UCSD-AML1 (cell line): ENCODE data around the gene CIDEA.
A peak's percentile ranks its signal among the peaks of the same experiment; 100 is the strongest.
"Not testable (repeated sequence)": the region's sequence is repeated elsewhere in the genome, so short reads cannot be mapped to it uniquely, and the experiment has no call there.

ENCODE experiments used
- DNase-seq: peaks from one replicate; lab custom pipeline; 2025; ENCODE audit not compliant: unreplicated experiment; lab: John Stamatoyannopoulos, UW

The CIDEA gene

GRCh38 chr18:12238826-12239225 lies 15.3 kb upstream of the CIDEA start:
- no peak for DNase-seq

GRCh38 chr18:12239431-12239830 lies 14.7 kb upstream of the CIDEA start:
- no peak for DNase-seq

GRCh38 chr18:12242658-12243260 lies 11.4 kb upstream of the CIDEA start:
- no peak for DNase-seq

GRCh38 chr18:12243272-12243671 lies 10.9 kb upstream of the CIDEA start:
- not testable (repeated sequence) for DNase-seq

GRCh38 chr18:12245793-12246135 lies 8.4 kb upstream of the CIDEA start:
- no peak for DNase-seq

GRCh38 chr18:12246849-12247808 lies 7.0 kb upstream of the CIDEA start:
- DNase-seq, result no peak

- no peak for DNase-seq
Observed at GRCh38 chr18:12247946-12248345, 6.2 kb upstream of the CIDEA start.

DNA sequence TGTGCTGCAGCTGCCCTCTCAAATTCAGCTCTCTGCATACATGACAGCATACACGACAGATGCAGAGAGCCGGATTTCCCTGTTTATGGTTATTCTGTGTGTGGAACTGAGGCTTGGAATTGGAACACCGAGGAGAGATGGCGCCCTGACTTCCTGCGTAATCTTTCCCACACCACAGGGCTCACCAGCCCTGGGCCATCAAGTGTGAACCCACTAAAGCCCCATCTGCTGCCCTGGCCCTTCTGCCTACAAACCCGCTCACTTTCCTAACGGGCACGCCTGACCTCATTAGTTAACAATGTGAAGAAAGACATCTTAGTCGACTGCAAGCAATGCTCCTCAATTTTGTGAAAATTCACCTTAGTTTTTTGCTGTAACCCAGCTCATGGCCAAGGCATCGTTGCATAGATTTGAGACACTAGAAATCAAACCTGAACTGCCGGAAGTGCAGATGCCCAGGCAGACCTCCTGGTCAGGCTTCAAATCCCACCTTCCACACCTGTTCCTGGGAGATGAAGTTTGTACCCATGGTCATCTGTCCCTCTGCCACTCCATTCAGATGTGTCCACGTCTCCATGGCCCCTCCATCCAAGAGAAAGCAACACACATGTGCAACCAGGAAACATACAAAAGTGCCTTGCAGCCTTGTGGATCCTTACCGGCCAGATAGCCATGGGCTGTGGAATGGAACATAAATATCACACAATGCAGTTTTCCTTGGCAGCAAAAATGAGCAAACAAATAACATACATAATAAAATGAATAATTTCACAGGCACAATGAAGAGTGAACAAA lies 5.0 kb upstream of the CIDEA start:
- no peak for DNase-seq

DNA sequence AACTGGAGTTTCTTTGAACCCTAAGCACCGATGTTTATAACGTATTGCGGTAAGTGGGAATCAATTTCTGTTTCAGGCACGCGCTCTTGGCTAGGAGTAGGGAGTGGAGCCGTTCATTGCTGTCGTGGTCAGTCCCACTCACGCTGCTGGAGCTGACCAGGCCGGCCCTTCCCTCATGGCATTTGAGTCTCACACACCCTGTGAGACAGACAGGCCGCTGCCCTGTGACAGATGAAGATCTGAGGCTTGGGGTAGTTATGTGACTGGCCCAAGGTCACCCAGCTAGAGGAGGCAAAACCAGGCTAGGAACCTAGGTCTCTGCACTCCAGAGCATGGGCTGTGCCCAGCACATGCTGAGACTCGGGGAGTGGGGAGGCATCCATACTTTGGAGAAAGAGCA lies 2.9 kb upstream of the CIDEA start:
- DNase-seq, result no peak

DNA sequence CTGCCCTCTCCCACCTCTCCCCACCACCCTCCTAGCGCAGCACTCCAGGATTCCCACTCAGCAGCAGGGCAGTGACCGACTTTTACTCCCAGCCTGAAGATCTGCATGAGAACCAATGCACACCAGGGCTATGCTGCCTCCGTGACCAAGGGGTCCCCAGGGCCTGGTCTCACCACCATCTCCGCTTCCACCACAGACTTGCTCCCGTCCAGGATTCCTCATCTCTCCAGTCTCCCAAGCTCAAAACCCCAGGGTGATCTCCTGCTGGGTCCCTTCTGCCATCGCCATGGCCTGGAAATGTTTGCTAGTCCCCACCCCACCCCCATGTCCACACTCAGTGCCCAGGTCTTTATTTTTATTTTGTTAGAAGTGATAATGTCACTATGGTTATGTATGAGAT lies 2.1 kb upstream of the CIDEA start:
- no peak for DNase-seq

GRCh38 chr18:12253027-12253426 lies 1.1 kb upstream of the CIDEA start:
- DNase-seq, result no peak

- peak; percentile 32 for DNase-seq
Observed at GRCh38 chr18:12253663-12254135, 462 bp upstream of the CIDEA start.

GRCh38 chr18:12254820-12255511 lies 805 bp downstream of the CIDEA start:
- no peak for DNase-seq

DNA sequence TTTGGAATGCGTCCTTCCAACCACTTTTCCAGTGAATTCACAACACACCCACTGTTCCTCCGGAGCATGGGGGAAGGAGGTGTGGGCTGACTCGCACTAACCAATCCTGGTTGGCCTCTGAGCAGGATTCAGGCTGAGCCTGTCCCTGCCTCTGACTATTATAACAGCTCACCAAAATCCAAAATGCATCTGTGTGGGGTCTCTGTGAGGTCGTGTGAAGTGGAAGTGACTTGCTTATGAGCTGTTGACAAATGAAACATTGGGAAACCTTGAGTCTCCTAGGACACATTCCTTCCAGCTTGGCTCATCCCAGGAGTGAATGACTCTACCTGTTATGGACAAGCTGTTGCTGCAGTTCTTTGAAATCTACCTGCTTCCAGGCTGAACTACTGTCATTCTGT lies 1.5 kb downstream of the CIDEA start:
- DNase-seq, result no peak

DNA sequence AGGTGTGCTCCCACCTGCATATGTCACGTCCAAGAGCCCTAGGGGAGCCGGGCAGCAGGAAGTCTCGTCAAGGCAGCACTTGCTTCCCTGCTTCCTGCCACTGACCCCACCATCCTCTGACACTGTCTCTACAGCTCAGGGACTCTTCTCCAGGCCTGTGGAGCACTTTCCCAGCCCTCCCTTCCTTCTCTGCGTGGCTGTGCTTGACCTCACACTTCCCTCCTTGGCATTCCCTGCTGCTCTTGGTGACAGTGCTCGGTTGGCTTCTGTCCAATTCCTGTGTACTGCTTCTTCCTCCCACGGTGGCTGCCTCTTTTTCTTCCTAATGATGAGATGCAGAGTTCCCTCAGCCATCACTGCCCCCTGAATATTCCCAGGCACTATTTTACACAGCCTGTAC lies 2.8 kb downstream of the CIDEA start:
- DNase-seq, result no peak

- DNase-seq, result no peak
Observed at GRCh38 chr18:12257996-12258718, 4.0 kb downstream of the CIDEA start.

DNA sequence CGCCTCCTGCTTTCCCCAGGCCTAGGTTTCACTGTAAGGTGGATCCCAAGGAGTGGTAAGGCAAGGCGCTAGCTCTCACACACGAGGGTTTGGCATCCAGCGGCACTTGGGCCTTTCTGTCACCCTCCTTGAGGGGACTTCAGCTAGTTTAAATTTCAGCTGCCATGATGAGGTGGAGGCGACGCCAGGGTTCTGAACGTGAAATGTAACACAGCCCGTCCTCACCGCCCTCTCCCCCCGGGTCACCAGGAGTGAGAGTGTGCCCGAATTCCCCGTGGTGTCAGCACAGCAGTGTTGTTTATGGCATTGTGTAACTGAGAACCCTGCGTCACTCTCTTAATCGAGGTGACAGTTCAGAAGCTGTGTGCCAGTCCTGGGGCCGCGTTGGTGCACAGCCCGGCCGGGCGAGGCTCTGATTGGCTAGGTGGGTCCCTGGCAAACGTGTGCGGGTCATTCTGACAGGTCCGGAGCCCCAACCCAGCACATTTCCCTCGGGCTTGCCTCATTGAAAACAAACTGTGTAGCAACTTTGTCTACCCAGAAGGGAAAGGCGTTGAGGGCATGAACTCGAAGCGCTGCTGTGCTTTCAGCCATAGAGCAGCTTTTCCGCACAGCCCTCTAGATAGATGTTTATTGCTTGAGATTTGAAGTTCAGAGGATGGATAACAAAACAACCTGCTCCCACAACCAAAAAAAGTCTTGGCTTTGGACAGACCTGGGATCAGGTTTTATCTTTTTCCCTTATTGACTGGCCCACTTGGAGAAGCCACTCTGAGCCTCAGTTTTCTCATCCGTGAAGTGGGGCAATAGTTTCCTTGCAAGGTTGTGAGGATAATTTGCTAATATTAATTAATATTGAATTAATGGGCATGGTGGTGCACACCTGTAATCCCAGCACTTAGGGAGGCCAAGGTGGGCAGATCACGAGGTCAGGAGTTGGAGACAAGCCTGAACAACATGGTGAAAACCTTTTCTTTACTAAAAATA lies 4.9 kb downstream of the CIDEA start:
- no peak for DNase-seq

- DNase-seq, result no peak
Observed at GRCh38 chr18:12262748-12263147, 8.6 kb downstream of the CIDEA start.

GRCh38 chr18:12264864-12265263 lies 10.7 kb downstream of the CIDEA start:
- no peak for DNase-seq
